GM23338 (cell line): ENCODE results near the gene MICAL3. TPM values are rescaled to one million over a fixed set of nuclear protein-coding genes. Genes with fewer than 3 reads are reported as not detected.

Experiments used
- ATAC-seq: fragments of 200-7000 bp; cut with Tn5 transposase; 3 replicates; pipeline ENCODE4 v1.9.1; 2020
- DNase-seq: peaks from one replicate; pipeline ENCODE4 v3.0.0-alpha.2; 2015; ENCODE audit warnings: low spot score
- H2AFZ ChIP-seq: fragments of 200-600 bp; sonication (generic); 2 replicates; pipeline ENCODE4 v1.8.0; 2016; ENCODE audit warnings: antibody characterized with exemption, mild to moderate bottlenecking, moderate library complexity
- H3F3A ChIP-seq: fragments of 200-600 bp; sonication (generic); replicated peaks from 2 replicates; pipeline ENCODE4 v1.8.0; 2017; ENCODE audit warnings: antibody characterized with exemption, mixed run types, low read depth
- H3K27ac ChIP-seq: fragments of 200-600 bp; sonication (generic); 2 replicates; pipeline ENCODE4 v1.6.1; 2016; ENCODE audit warnings: low read depth
- H3K27me3 ChIP-seq: fragments of 200-600 bp; sonication (generic); 2 replicates; pipeline ENCODE4 v1.8.0; 2016; ENCODE audit warnings: mild to moderate bottlenecking, mixed run types, moderate library complexity; ENCODE audit not compliant: insufficient read depth
- H3K36me3 ChIP-seq: fragments of 200-600 bp; sonication (generic); 2 replicates; pipeline ENCODE4 v1.8.0; 2016; ENCODE audit warnings: mild to moderate bottlenecking; ENCODE audit not compliant: insufficient read depth
- H3K4me1 ChIP-seq: fragments of 200-600 bp; sonication (generic); 2 replicates; pipeline ENCODE4 v1.8.0; 2016; ENCODE audit warnings: mild to moderate bottlenecking, moderate library complexity; ENCODE audit not compliant: insufficient read depth
- H3K4me2 ChIP-seq: fragments of 200-600 bp; sonication (generic); 2 replicates; pipeline ENCODE4 v1.7.1; 2017; ENCODE audit warnings: mixed run types
- H3K4me3 ChIP-seq: fragments of 200-600 bp; sonication (generic); 2 replicates; pipeline ENCODE4 v1.6.1; 2016; ENCODE audit warnings: mixed run types
- H3K79me2 ChIP-seq: fragments of 200-600 bp; sonication (generic); replicated peaks from 2 replicates; pipeline ENCODE4 v1.8.0; 2017; ENCODE audit warnings: mild to moderate bottlenecking; ENCODE audit not compliant: insufficient read depth
- H3K9me2 ChIP-seq: fragments of 200-600 bp; sonication (generic); 2 replicates; pipeline ENCODE4 v1.8.0; 2017; ENCODE audit not compliant: insufficient read depth
- H4K20me1 ChIP-seq: fragments of 200-600 bp; sonication (generic); replicated peaks from 2 replicates; pipeline ENCODE4 v1.8.0; 2017; ENCODE audit warnings: mild to moderate bottlenecking; ENCODE audit not compliant: insufficient read depth
- H3K27ac Mint-ChIP-seq: 2 replicates; pipeline ENCODE4 v1.8.0; 2020; ENCODE audit warnings: inconsistent platforms, mild to moderate bottlenecking, moderate library complexity, mixed read lengths
- H3K27me3 Mint-ChIP-seq: 3 replicates; pipeline ENCODE4 v1.8.0; 2022; ENCODE audit warnings: low read depth, mild to moderate bottlenecking, moderate library complexity, mixed read lengths, inconsistent platforms; ENCODE audit not compliant: insufficient read depth, poor library complexity
- H3K36me3 Mint-ChIP-seq: 3 replicates; pipeline ENCODE4 v1.8.0; 2021; ENCODE audit warnings: low read depth, mild to moderate bottlenecking, inconsistent platforms, moderate library complexity, mixed read lengths
- H3K4me1 Mint-ChIP-seq: 3 replicates; pipeline ENCODE4 v1.8.0; 2020; ENCODE audit warnings: mild to moderate bottlenecking, inconsistent platforms, mixed read lengths
- H3K4me3 Mint-ChIP-seq: 3 replicates; pipeline ENCODE4 v1.8.0; 2021; ENCODE audit warnings: moderate library complexity, mild to moderate bottlenecking, inconsistent platforms, mixed read lengths
- H3K9me3 Mint-ChIP-seq: 3 replicates; pipeline ENCODE4 v1.8.0; 2020; ENCODE audit warnings: moderate library complexity, mild to moderate bottlenecking, inconsistent platforms, mixed read lengths
- EZH2 ChIP-seq: fragments of 200-600 bp; sonication (generic); IDR thresholded peaks from one replicate; pipeline ENCODE4 v1.8.0; 2017; ENCODE audit warnings: antibody characterized with exemption, mild to moderate bottlenecking, low read depth; ENCODE audit not compliant: unreplicated experiment
- JUNB ChIP-seq: IDR thresholded peaks from one replicate; pipeline ENCODE4 v1.6.1; 2016; ENCODE audit warnings: antibody characterized with exemption; ENCODE audit not compliant: unreplicated experiment
- POLR2AphosphoS5 ChIP-seq: IDR thresholded peaks from 2 replicates; pipeline ENCODE4 v1.6.1; 2016; ENCODE audit warnings: antibody characterized with exemption, low read depth
- STAT1 ChIP-seq: IDR thresholded peaks from one replicate; pipeline ENCODE4 v1.6.1; 2016; ENCODE audit warnings: antibody characterized with exemption; ENCODE audit not compliant: unreplicated experiment
- ZNF331 ChIP-seq: fragments of 250-450 bp; sonication (Bioruptor Pico); IDR thresholded peaks from 2 replicates; pipeline ENCODE4 v1.5.0; 2020; ENCODE audit warnings: low read depth, mild to moderate bottlenecking, moderate library complexity
- ZNF462 ChIP-seq: fragments of 250-450 bp; sonication (Bioruptor Pico); IDR thresholded peaks from 2 replicates; pipeline ENCODE4 v1.5.0; 2020; ENCODE audit warnings: mild to moderate bottlenecking, moderate library complexity
- polyA plus RNA-seq: library from polyadenylated mRNA; unstranded; fragments of >200 nt; fragmentation: Nextera tagmentation; extraction: Ambion mirVana; gene quantifications from 2 replicates; pipeline ENCODE4 v1.2.1, GENCODE V29; 2016
- total RNA-seq: library from RNA; depleted of rRNA; stranded (reverse); fragments of >200 nt; shearing (Covaris generic); gene quantifications from 2 replicates; pipeline ENCODE4 v1.2.3, GENCODE V29; 2014
- TF ChIP-seq, protein P1 (sequence below), 2 experiments: fragments of 200-600 bp in 1 of 2; sonication (generic) in 1 of 2; conservative IDR thresholded peaks; 2 replicates each; pipeline versions ENCODE4 v1.5.1 to v1.6.1; 2016 to 2017; ENCODE audit warnings: antibody characterized with exemption in 2 of 2, low read depth in 2 of 2, mild to moderate bottlenecking in 2 of 2, moderate library complexity in 1 of 2

MICAL3 gene
- total and polyA plus RNA-seq, 2 experiments from 2014 or later: 10.1 to 33.9 TPM

GRCh38 chr22:17792299-17792698 is 232.1 kb downstream of the MICAL3 start:
- H3F3A ChIP-seq: 0 out of 2 replicates have a peak, but pooled peaks cover 2% of the 10 kb centered on the region
- Mint-ChIP-seq H3K4me1 (peaks cover 3% of the 10 kb centered on the region; the same call in 2 of the 3 replicates), H3K4me3 (no peak overlapping the region), H3K9me3 (no peaks in the 10 kb centered on the region), H3K27ac (no peak overlapping the region), H3K36me3 (no peaks in the 10 kb centered on the region), H3K27me3 (peaks cover 12% of the 10 kb centered on the region)
- no peaks in the 10 kb centered on the region for H3K36me3 ChIP-seq
- peak; percentile 74 for DNase-seq
- TF ChIP-seq, protein P1, sequence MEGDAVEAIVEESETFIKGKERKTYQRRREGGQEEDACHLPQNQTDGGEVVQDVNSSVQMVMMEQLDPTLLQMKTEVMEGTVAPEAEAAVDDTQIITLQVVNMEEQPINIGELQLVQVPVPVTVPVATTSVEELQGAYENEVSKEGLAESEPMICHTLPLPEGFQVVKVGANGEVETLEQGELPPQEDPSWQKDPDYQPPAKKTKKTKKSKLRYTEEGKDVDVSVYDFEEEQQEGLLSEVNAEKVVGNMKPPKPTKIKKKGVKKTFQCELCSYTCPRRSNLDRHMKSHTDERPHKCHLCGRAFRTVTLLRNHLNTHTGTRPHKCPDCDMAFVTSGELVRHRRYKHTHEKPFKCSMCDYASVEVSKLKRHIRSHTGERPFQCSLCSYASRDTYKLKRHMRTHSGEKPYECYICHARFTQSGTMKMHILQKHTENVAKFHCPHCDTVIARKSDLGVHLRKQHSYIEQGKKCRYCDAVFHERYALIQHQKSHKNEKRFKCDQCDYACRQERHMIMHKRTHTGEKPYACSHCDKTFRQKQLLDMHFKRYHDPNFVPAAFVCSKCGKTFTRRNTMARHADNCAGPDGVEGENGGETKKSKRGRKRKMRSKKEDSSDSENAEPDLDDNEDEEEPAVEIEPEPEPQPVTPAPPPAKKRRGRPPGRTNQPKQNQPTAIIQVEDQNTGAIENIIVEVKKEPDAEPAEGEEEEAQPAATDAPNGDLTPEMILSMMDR (conservative IDR thresholded peaks at IDR 0.05; ENCODE audit: low read depth in 2 of 2): peak; percentile 48 to 58
- TF ChIP-seq STAT1 (no peak), ZNF462 (no peak), POLR2AphosphoS5 (no peak), ZNF331 (CRISPR knock-in tag) (no peak), EZH2 (no peak), JUNB (no peak)
- H2AFZ ChIP-seq: no peak overlapping the region
- H3K9me2 ChIP-seq: no peaks in the 10 kb centered on the region
- H3K79me2 ChIP-seq: no peaks in the 10 kb centered on the region
- no peaks in the 10 kb centered on the region for H3K4me1 ChIP-seq
- H3K27me3 ChIP-seq: no peaks in the 10 kb centered on the region
- H3K4me2 ChIP-seq: no peak overlapping the region
- H3K4me3 ChIP-seq: no peak overlapping the region
- peak; percentile 82 for ATAC-seq
- H3K27ac ChIP-seq: no peak overlapping the region
- H4K20me1 ChIP-seq: no peaks in the 10 kb centered on the region
